Frontal cortex (tissue), 4 donors: ENCODE data around the gene KRT79. TPM values are rescaled to one million over a fixed set of nuclear protein-coding genes. Genes with fewer than 3 reads are reported as not detected.
"Not testable (repeated sequence)": the region's sequence is repeated elsewhere in the genome, so short reads cannot be mapped to it uniquely, and the experiment has no call there.

Experiments used
- DNase-seq, 2 donors: peaks; one replicate each; pipeline ENCODE4 v3.0.0; 2012; ENCODE audit warnings: low spot score in 2 of 2
- FAIRE-seq: peaks from 2 replicates; lab custom pipeline; 2012; peaks lifted over from hg19 to GRCh38; lab: Jason Lieb, UNC
- total RNA-seq: library from RNA; depleted of rRNA; stranded (reverse); fragments of >200 nt; gene quantifications from one replicate; pipeline ENCODE4 v1.2.3, GENCODE V29; 2014
- donor health status: control.
- donor health status: control.
- donor health status: control.

KRT79 gene
- not detected for total RNA-seq

DNA sequence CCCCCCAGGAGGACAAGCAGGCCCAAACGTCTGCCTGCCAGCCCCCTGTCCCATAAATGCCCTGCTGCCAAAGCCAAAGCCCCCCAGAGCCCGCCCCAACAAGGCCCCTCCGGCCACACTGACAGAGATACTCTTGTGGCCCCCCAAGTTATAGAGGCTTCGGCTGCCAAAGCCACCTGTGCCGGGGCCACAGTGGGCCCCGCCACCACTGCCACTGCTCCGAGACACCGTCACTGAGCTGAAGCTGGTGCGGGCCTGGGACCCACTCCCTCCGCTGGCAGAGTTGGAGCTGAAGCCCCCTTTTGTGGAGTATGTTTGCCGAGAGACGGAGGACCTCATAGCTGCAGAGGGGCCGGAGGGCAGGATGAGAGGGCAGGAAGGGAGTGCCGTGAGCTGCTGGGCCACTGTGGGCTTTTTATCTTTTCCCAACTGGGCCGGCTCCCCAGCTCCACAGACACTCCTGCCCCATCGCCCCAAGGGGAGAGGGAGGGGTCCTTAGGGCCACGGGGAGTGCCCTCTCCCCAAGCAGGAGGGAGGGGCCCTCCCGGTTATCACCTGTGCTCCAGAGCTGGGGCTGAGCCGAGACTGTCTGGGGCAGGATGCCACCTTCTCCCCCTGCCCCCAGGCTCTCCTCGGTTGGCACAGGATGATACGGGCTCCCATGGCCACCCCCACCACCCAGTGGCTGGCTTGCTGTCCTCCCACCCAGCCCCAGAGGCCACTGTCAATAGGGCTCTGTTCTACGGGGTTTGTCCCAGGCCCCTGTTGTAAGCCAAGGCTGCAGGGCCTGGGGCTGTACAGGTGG lies at the start of gene KRT79:
KRT79 (minus strand) TSS at position 390 of the 805 bp plus-strand sequence; CDS start at position 339, 51 bp downstream.
- no peak for DNase-seq
- FAIRE-seq = no peak

DNA sequence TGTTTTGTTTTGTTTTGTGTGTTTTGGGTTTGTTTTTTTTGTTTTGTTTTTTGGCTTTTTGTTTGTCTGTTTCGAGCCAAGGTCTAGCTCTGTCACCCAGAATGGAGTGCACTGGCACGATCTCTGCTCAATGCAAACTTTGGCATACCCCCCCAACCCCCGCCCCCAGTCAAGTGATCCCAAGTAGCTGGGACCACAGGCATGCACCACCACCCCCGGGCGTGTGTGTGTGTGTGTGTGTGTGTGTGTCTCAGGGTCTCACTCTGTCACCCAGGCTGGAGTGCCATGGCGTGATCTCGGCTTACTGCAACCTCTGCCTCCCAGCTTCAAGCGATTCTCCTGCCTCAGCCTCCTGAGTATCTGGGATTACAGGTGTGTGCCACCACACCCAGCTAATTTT lies 46.4 kb upstream of the KRT79 start:
- FAIRE-seq, DNase-seq: not testable (repeated sequence)

DNA sequence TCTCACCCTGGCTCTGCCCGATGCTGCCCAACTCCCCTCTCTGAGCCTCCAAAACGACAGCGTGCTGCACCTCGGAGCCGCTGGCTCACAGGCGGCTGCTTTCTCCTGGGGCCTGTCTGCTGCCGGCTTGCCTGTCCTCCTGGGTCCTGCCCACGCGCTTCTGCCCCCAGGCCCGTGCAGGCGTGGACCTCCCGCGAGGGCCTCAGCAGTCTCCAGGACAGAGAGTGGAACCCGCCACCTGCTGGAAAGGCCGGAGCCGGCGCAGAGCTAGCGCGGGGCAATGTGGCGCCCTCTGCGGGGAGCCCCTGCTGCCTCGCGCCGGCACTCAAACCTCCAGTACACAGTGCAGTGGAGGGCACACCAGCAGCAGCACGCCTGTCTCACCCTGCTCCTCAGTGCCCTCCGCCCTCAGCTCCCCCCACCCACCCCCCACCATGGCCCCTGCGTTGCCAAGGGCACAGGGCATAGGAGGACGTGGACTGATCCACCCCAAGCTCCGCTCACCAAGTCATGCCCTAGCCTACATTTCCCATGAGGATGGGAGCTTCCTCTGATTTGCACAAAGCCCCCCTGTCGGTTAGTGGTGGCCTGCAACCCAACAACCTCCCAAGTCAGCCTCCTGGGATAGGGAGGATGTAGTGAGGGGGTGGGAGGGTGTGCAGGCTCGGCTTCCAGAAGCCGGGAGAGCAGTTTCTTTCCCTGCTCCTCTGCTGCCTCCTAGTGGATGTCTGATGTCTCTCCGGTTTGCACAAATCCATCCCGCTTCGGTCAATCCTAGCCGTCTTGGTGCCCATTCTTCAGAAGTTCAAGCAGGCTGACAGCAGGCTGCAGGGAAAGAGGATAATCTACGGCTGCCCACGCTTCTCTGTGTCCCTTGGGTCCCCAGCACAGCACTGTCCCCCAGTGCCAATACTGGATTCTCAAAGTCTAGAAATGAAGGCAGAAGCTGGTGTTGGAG lies 45.6 kb upstream of the KRT79 start:
- peak; percentile 70 to 87 for DNase-seq
- no peak for FAIRE-seq

DNA sequence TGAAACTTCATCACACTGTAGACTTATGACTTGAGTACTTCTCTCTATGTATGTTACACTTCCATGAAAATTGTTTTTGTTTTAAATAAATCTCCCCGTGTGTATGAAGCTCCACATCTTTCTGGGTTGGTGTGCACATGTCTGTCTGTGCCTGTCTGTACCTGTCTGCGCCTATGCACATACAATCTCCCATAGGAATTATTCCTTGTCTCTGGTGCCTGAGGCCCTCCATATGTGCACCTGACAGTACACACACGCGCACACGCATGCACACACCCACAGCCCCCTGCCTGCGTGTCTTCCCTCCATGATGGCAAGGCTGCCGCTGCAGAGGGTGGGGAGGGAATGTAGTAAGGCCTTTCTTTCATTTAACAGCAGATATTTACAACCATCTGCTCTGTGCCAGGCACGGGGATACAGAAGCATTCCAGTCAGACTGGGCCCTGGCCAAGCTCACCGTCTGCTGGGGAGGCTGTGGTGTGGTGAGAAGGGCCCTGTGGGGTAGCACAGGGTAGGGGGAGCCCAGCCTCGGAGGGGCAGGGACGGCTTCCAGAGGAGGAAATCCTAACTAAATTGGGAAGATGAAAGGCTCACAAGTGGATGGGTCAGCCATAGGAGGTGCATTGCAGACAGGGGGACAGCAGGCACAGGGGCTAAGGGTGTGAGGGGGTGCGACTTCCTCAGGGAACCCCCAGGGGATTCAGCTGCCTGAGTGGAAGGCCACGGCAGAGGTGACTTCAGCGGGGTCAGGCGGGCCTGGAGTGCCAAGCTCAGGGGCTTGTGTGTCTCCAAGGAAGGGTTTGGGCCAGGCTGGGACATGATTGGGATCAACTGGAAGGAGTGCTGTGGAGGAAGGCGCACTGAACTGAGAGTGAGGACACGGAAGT lies 44.6 kb upstream of the KRT79 start:
- FAIRE-seq = no peak
- no peak for DNase-seq

DNA sequence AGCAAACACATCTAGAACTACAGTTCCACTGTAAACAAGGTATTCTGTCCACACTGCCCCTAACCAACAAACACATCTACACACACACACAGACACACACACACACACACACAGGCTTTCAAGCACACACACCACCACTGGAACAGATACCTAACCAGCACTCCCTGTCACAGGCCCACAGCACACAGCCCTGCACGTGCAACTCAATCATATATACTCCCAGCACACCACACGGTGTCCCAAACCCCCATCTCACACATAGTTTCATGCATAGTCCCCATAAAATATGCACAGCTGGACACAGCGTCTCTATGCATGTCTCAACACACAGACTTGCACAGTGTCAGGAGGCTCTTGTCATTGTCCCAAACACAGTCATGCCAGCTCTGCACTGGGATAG lies 43.1 kb upstream of the KRT79 start:
- DNase-seq = no peak
- FAIRE-seq = no peak

DNA sequence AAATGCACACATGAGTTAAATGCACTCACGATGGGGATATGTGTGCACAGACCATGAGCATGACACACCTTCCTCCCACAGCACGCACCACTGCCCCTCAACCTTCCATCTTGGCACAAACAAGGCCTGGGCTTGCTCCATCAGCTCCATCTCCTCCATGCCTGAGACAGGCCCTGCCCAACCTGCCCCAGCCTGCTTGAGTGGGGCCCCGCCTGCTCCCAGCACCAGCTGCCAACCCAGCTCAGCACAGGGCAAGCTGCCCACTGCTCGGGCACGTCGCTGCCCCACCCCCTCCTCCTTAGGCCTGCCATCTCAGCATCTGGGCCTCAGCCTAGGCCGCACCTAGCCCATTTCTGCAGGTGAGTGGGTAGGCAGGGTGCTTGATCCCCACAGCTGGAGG lies 42.3 kb upstream of the KRT79 start:
- FAIRE-seq (no peak), DNase-seq (peak in 1 of 2 donors; percentile 36)

DNA sequence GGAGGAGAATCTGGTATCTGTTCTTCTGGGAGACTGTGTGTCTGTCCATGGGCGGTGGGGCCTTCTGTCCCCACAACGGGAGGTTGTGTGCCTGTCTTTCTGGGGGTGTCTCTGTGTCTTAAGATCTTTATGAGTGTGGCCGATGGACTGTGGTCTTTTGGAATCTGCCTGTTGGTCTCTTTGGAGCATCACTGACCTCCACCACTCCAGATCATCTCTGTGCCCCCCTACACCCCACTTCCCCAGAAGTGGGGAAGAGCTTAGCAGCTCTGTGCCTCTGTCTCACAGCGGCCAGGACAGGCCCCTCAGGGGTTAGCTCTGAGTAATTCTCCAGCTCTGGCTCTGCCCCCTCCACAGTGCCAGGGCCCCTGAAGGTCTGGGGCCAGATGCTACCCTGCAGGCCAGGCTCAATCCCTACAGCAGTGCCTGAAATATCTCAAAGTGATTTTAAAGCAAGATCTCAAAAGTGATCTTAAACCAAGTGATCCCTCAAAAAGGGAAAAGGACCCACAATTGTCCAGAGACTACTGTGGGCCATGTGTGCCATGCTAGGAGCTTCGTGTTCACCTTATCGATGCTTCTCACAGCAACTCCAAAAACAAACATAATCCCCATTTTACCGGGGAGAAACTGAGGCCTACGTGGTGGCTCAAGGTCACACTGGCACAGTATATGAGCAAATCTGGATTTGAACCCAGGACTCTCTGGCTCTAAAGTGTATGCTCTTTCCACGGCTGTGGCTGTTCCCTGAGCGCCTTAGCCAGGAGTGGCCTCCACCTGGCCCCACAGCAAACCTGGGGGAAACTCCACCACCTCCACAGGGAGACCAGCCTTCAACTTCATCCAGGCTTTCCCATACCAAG lies 40.7 kb upstream of the KRT79 start:
- DNase-seq (no peak), FAIRE-seq (no peak)

DNA sequence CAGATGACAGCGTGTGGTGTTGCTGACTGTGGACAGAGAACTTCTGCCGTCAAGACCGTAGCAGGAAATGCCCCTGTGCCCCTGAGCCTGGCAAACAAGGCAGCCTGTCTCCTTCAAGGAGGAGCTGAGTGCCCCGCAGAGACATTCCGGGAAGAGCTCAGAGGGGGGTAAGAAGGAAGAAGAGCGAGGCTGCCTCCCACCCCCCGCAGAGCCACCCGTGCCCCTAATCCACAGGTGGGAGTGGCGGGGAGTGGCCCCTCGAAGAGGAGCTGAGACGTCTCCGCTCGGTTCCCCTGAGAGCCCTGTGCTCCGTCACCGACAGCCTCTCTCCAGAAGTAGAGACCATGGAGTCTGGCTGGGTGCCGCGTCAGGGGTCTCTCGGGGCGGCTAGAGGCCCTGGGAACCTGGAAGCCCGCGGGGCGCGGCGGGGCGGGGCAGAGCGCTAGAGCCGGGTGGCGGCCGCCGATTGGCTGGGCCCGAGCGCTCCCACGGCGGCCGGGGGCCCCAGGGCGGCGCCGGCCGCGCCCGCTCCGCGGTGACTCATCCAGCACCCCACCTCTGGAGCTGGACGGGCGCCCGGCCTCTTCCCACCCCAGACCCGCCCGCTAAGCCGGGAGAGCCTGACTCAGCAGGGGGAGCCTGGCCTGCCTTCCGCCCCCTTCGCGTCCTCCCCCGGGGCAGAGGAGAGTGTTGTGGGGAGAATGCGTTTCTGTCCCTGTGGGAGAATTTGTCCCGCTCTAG lies 39.9 kb upstream of the KRT79 start:
- DNase-seq (peak; percentile 63 to 87), FAIRE-seq (no peak)

DNA sequence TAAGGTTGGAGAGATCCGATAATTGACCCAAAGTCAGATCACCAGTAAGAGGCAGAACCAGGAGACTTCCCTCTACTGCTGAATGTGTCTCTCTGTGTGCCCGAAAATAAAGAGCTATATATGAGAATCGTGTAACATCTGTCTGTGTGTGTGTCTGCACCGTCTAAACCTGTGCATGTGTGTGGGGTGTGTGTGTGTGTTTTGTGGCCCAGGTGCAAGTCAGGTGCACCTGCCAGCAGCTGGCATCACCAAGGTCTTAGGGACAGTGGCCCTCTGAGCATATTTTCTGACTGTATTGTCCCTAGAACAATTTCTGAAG lies 39.4 kb upstream of the KRT79 start:
- DNase-seq = no peak
- FAIRE-seq = no peak

DNA sequence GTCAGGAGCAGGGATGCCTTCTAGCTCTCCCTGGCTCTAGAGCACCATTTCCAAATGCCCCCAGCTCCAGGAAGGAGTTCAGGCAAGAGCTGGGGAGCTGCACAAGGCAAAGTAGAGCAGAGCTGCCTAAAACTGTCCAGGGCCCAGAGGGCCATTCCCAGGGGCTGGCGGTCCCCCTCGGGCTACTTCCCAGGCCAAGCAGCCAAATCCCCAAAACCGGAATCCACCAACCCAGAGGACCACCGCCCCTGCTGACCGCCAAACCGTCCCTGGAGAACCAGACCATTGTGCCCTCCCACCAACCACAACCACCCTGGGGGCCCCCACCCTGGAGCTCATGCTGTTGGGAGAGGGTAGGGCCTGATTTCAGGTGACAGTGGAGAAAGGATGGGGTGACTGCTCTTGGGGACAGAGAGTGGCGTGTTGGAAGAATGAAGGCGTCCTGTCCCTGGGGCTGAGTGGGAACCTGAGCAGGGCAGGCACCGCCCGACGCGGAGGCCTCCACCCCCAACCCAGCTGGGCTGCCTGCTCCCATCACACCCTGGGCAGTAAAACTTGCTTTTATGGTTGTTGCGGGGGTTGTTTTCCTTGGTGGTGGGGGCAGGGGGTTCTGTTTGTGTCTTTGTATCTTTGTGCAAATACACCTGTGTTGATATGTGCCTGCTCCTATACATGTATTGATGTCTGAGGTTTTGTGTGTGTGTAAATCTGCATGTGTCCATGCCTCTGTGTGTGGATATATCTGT lies 38.7 kb upstream of the KRT79 start:
- DNase-seq (no peak), FAIRE-seq (no peak)

DNA sequence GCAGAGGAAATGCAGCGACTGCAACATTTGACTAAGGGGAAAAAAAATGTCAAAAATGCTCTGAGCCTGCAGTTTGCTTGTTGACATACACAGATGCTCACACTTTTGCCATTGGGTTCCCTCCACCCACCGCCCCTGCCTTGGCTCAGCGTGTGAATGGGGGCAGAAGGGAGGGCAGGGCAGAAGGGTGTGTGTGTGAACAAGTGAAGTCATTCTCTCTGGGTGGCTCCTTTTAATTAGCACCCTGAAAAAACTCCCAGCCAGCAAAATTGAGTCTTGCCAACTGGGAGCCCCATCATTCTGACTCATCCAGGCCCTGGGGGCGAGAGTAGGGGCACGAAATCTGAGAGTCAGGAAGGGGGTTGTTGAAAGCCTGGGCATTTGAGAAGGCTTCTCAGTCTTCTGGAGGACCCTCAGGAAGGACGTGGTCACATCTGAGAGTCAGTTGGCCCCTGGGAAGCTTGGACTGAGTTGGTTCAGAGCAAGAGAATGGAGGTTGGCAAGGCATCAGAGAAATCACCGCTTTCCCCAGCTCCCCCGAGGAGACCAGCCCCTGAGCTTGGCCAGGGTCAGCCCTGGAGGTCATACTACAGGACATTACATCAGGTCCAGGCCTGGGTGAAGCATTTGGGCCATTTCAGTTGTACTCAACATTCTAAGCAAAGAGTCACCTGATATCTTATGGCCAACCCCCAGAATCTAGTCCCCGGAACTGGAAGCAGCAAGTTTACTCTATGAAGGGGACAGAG lies 37.4 kb upstream of the KRT79 start:
- no peak for FAIRE-seq
- no peak for DNase-seq

DNA sequence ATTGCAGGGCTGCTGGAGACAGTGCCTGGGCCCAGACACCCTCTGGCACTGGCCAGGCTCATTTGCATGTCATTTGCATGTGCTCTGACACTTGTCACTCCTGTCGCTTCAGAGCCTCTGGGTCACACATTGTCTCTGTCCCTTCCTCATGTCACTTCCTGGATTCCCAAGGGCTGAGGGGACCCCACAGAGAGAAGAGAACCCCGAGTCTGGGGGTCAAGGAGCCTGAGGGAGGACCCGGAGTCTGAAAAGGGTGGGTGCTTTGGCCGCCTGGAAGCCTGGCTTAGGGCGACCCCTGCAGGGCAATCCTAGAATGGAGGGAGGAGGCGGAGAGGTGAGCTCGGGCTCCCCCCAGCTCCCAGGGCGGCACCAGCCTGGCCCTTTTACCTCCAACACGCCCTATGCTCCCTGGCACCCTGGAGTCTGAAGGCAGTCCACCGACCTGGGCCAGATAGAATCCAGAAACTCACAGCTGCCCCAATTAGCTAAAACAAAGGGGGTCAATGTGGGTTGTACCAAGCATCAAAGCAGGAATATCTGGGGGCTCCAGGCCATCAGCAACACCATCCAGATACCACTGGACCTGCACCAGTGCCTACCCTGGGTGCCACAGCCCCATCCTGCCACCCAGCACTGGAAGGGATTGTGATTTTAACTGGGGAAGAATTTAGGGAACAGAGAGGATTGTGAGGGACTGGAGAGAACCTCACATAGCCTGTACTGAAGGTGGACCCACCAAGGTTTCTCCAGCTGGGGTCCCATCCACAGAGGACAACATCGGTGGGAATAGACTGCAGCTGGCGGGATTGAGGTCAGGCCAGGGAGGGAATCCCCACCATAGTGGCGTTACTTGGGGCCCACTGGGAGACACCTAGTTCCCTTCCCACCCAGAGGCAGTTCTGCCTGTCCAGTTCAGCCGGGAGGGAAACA lies 36.5 kb upstream of the KRT79 start:
- FAIRE-seq (no peak), DNase-seq (peak; percentile 52 to 70)

DNA sequence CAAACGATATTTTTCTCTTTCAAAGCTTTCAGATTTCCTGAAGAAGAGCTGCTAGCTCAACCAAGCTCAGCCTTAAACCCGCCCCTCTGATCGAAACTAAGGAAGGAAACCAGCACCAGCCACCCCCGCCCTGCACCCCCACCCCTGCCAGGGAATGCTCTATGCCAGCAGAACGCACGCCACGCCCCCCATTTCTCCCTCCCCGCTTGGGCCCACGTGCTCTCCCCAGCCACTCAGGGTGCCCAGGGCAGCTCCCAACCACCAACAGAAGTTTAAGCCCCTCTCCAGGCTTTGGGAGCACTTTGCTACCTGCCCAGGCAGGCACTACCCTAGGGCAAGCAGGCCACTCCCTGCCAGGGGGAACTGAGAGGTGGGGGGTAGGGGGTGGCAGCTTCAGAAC lies 33.5 kb upstream of the KRT79 start:
- no peak for FAIRE-seq
- DNase-seq = peak in 1 of 2 donors; percentile 28

DNA sequence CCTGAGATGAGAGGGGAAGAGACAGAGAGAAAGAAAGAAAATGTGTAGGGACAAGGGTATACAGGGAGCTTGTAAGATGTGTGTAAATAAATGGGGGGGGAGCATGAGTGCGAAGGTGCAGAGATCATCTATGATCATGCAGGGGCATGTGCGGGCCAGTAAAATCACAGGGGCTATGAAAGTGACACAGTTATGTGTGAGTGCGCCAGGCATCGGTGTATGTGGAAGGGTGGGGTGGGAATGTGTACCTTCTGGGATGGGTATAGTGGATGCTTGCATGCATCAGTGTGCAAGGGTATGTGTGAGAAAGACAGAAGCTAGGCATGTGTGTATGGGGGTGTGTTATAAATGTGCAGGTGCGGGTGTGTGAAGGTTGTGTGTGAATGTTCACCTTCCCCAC lies 33.0 kb upstream of the KRT79 start:
- FAIRE-seq = no peak

DNA sequence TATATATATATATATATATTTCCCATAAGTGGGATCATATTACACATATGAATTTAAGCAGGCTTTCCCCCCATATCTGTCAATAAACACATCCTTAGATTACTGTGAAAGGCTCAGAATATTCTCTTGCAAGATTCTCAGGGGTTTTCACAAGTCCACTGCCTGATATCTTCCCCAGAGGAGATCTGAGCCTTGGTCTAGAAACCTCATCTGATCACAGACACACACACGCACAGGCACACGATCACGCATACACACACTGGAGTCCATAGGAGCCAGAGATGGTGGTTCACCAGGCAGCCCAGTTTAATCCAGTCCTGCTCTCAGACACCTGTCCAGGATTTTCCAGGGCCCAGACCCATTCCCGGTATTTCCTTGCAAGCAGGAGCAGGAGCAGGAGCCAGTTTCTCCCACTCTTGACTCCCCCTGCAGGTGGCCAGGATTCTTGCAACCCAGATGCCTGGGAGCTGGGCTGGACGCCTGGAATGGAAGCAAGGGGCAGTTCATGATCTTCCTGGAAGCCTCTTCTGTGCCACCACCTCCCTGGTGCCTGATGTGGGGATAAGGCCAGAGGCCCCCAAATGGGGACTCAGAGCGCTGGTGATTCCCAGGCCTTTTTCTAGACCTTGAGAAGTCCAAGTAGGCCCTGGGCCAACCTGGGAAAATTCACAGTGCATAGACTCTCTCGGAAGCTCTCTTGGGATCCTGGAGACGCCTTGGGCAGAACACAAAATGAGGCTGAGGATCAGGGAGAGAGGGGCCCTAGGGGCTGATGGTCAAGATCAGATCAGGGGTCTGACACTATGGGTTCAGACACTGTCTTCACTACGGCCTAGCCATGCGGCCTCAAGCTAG lies 31.2 kb upstream of the KRT79 start:
- DNase-seq (peak; percentile 36 to 71), FAIRE-seq (no peak)

More for the DNA sequence above, 33.0 kb upstream of the KRT79 start:
- no peak for DNase-seq
